GM18517 (cell line): ENCODE measurements around the gene TRIM62.
"Not testable (repeated sequence)": the region's sequence is repeated elsewhere in the genome, so short reads cannot be mapped to it uniquely, and the experiment has no call there.

Source experiments
- ATAC-seq: cut with Tn5 transposase; IDR thresholded peaks from one replicate; pipeline ENCODE4 v1.9.1; 2021; ENCODE audit warnings: mild to moderate bottlenecking, moderate library complexity; ENCODE audit not compliant: unreplicated experiment

The TRIM62 gene

GRCh38 chr1:33140153-33141149, 41.4 kb downstream of the TRIM62 start:
- no peak for ATAC-seq

- ATAC-seq, result no peak
These were observed 44.0 kb downstream of the TRIM62 start for GRCh38 chr1:33137800-33138199.

GRCh38 chr1:33136041-33136440, 45.8 kb downstream of the TRIM62 start:
- ATAC-seq, result not testable (repeated sequence)

DNA sequence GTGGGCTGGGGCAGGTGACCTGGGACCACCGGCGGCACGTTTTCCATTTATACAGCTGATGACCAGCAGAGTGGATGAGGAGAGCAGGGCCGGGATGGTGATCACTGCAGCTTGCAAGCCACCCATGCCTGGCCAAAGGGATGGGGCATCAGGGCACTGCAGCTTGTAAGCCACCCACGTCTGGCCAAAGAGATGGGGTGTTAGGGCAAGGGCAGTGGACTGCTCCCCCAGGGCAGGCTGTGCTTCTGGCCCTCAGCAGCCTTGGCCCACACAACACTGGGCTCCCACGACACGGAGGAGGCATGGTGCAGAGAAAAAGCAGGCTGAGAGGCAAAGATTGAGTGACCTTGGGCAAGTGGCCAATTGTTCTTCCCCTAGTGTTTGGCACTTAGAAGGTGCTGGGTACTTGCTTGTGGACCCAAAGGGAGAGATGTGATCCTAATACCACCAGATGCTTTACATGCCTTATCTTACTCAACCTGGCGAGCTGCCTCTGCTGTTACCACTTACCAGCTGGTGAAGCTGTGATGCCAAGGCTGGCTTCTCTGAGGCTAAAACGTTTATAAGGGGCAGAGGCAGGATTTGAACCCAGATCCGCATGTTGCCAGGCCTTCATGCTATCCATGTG, 48.3 kb downstream of the TRIM62 start:
- no peak for ATAC-seq

DNA sequence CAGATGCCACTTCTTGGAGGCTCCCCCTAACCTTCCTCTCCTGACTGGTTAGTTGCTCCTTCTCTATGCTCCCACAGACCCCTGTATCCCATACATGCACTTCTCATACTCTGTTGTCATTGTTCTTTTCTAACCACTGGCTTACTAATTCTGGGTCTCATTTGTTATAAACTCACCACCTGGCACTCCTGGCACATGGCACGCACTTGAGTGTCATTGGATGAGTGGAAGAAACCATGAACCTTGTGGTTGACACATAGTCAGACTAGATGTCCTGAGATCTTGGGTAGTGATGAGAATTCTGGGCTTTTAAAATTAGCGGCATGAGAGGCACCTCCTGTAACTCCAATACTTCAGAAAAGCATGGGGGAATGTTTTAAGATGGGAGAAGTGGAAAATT, 49.3 kb downstream of the TRIM62 start:
- ATAC-seq, result no peak

DNA sequence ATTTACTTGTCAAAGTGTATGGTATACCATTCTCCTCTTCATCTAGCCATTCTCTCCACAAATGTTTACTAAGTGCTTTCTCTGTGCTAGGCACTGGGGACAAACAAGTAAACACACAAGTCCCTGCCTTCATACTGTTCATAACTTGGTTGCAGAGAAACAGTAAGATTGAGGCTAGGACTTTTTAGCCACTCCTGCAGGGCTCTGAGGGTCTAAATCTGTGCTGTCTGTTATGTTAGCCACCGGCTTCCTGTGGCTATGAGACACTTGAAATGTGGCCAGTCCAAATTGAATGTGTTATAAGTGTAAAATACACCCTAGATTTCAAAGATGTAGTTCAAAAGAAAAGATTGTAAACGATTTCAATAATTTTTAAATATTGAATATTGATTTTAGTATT, 50.7 kb downstream of the TRIM62 start:
- ATAC-seq, result no peak

DNA sequence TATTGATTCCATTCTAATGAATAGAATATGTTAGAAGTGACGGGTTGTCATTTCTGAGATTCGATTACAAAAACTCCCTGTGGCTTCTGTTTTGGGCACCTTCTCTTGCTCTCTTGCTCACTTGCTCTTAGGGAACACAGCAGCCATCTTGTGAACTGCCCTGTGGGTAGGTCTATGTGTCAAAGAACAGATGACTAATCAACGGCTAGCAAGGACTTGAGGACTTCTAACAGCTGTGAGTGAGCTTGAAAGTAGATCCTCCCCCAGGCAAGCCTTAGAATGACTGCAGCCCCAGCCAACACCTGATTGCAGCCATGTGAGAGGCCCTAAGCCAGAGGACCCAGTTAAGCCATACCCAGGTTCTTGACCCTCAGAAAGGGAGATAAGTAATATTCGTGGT, 51.5 kb downstream of the TRIM62 start:
- ATAC-seq, result no peak

GRCh38 chr1:33128781-33129180, 53.1 kb downstream of the TRIM62 start:
- ATAC-seq, result no peak

- peak; percentile 96 for ATAC-seq
These were observed 54.6 kb downstream of the TRIM62 start for GRCh38 chr1:33127001-33127823.

- no peak for ATAC-seq
These were observed 55.3 kb downstream of the TRIM62 start for GRCh38 chr1:33126411-33127000.

- not testable (repeated sequence) for ATAC-seq
These were observed 57.2 kb downstream of the TRIM62 start for GRCh38 chr1:33124647-33125046.

GRCh38 chr1:33123266-33123665, 58.6 kb downstream of the TRIM62 start:
- ATAC-seq, result no peak

DNA sequence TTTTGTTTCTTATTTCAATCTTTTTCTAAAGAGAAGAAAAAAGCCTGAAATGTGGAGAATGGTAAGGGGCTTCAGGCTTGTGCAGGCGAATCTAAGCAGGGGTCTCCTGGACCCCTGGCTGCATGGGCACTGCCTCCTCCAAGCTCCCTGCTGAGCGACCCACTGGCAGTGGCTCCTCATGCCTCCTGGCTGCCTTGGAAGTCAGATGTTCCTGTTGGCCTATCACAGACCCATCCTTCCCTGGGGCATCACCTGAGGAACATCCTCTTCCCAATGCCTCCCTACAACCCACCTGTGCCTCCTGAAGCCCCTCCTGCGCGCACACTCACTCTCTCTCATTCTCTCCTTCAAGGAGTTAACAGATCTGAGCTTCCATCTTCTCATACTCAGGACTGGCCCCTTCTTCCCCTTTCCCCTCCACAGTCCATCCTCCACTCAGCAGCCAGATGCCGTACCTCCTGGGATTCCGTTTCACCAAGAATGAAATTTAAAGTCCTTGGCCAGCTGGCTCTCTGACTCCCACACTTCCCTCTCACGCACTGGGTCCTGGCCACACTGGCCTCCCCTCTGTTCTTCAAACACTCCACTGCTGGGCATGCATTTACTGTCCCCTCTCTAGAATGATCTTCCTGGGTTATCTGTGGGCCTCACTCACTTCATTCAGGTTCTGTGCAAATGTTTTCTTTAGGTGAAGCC, 59.2 kb downstream of the TRIM62 start:
- ATAC-seq, result no peak

GRCh38 chr1:33121728-33122127, 60.1 kb downstream of the TRIM62 start:
- ATAC-seq, result no peak

DNA sequence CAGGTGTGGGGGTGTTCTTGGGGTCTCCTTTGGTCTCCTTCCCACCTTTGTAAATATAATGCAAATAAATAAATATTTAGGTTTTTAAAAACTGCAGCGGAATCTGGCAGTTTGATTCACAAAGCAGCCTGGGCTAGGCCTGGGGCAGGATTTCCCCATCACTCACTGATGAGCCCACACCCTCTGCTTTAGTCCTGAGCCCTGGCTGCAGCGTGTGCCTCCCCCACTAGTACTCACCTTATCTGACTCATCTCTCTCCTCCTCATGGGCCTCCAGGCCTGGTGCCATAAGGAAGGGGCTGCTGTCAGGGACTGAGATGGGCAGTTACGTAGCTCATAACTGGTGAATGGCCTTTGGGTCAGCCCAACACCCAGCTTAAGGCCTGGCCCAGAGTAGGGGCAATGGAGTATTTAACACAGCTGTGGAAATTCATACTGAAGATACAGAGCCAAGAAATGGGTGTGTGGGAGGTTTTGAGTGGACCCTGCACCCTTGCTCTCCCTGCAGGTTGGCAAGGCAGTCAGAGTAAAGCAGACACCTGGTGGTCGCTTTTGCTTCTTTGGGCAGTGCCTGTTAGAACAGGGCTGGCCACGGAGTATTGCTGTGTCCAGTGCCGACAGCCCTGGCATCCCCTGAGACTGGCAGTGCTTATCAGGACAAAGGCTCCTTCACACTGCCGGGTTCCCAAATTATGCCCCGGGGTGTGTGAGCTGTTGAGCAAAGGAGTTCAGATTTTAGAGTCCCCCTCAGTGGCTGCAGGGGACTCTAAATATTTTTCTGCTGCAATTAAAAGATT, 61.2 kb downstream of the TRIM62 start:
- no peak for ATAC-seq

DNA sequence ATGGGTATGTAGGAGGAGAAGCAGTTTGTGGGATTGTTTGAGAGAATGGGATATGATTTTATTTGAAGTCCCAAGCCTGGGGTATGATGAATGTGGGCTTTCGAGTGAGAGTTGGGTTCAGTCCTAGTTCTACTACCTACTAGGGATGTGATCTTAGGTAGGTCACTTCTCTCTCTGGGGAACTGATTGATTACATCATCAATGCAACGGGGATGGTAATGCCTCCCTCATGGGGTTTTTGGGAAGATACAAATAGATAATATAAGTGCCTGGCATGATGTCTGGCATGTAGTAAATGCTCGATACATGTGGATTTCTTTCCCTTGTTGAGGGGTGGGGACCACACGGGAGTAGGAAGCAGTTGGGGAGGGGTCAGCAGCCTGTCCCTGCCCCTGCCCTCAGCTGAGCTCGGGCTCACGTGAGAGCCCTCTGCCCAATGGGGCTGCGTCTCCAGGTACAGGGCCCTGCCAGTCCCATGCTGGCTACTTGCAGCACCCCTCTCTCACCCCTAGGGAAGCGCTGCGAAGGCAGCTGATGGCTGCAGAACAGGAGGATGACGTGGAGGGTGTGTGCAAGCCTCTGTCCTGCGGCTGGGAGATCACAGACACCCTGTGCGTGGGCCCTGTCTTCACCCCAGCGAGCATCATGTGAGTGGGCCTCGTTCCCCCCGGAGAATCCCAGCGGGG, 62.2 kb downstream of the TRIM62 start:
- ATAC-seq, result peak; percentile 51

DNA sequence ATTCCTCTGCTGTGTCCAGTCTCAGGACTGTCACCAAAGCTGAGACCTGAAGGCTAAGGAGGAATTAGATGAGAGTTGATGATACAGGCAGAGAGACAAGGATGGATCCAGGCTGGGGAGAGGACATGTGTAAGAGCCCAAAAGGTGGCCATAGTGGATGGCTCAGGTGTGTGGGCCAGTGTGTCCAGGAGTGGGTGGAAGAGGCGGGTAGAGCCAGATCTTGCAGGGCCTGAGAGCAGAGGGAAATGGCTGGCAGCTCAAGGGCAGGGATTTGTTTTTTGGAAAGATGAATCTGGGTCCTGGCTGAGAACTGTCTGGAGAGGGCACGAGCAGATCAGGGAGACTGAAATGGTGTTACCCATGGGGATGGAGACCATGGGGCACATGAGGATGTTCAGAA, 62.8 kb downstream of the TRIM62 start:
- no peak for ATAC-seq

DNA sequence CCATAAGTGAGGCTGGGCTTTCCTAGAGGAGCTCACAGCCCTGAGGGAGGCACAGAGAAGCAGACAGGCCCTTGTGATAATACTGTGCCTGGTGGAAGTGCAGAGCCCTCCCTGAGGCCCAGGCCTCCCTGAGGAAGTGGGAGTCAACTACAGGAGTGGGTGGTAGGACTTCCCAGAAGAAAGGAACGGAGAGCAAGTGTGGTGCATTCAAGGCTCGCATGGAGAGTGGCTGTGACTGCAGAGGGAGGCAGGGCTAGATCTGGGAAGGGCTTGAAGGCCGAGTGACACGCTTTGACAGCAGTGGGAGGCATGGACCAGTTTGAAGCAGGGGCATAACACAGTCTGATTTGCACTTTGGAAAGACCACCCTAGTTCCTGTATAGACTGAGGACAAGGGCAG, 63.6 kb downstream of the TRIM62 start:
- ATAC-seq, result no peak
